AG04450 (cell line): ENCODE measurements around the gene PRSS27. TPM values are rescaled to one million over a fixed set of nuclear protein-coding genes. Genes with fewer than 3 reads are reported as not detected.
A peak's percentile ranks its signal among the peaks of the same experiment; 100 is the strongest.

Experiments
- CTCF ChIA-PET: fragments of 300-600, 350-600 bp; formaldehyde crosslinking; extraction: SDS; loops from one replicate; lab custom pipeline; 2022; ENCODE audit warnings: antibody characterized with exemption, inconsistent platforms; lab: Charles Lee
- POLR2A ChIA-PET: fragments of 350-600 bp; formaldehyde crosslinking; extraction: SDS; loops from one replicate; lab custom pipeline; 2021; ENCODE audit warnings: antibody characterized with exemption, inconsistent platforms; lab: Yijun Ruan, JAX
- DNase-seq: peaks from one replicate; pipeline ENCODE4 v3.0.0-alpha.2; 2011; ENCODE audit warnings: low read depth, low spot score
- H3K27ac ChIP-seq: one replicate; pipeline ENCODE4 v1.5.1; 2012; ENCODE audit warnings: low read depth, low read length, control low read depth
- H3K27me3 ChIP-seq: one replicate; pipeline ENCODE4 v1.6.0; 2012; ENCODE audit warnings: low read length; ENCODE audit not compliant: control insufficient read depth, insufficient read depth
- H3K4me3 ChIP-seq: 2 replicates; pipeline ENCODE4 v1.5.1; 2011; ENCODE audit warnings: mild to moderate bottlenecking, low read depth, low read length, control low read depth
- H3K9me3 ChIP-seq: 2 replicates; pipeline ENCODE4 v1.5.1; 2012; ENCODE audit warnings: low read length; ENCODE audit not compliant: control insufficient read depth, insufficient read depth
- polyA plus RNA-seq: library from polyadenylated mRNA; depleted of rRNA; stranded (reverse); fragments of >200 nt; gene quantifications from 2 replicates; pipeline ENCODE4 v1.2.3, GENCODE V29; 2011
- TF ChIP-seq, protein P1 (sequence below): IDR thresholded peaks from 2 replicates; pipeline ENCODE4 v1.5.1; 2011; ENCODE audit warnings: low read depth, low read length, control low read depth, inconsistent platforms

PRSS27 gene
- polyA plus RNA-seq, 1 experiment, result 0.32 TPM

DNA sequence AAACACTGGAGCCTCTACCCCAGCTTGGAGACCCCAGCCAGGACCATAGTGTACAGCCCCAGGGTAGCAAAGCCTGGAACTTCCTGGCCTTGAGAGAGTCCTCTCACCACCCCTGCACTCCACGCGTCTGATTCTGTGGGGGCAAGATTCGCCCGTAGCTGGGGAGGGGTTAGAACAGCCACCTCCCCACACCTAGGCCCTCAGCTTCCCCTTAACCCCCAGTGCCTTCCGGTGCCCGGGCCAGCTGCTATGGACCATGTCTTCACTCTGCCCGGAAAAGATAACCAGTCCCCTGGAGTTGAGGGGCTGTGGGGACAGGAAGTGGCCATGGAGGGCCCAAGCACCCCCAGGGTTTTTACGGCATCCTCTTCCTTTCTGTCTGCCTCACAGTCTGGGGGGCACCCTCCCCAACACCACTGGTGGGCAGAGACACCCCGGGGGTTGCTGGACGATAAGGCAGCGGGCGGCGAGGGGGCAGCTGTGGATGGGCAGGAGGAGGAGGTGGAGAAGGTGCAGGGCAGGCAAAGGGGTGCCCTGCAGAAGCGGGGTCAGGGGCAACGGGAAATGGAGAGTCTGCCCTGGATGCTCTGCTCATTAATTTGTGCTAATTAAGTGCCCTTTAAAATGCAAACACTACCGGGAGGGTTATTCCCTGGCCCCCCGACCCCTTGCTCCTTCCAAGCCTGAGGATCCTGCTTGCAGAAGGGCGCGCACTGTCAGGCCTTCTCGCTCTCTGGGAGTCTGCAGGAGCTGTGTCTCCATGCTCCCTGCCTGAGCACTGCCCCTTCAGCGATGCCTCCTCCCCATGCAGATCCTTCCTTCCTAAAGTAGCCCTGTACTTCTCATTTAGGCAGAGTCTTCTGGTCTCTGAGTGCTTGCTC, 2.4 kb downstream of the PRSS27 start:
- no peak overlapping the region for H3K4me3 ChIP-seq
- DNase-seq, result no peak
- H3K27ac ChIP-seq, result no peak overlapping the region
- ChIA-PET CTCF (no interaction called here), POLR2A (interaction anchor here (1.1 kb wide), 1 partner anchor 35 kb away, joined by 4 read pairs; the partner anchor contains the start of gene KCTD5)
- no peaks in the 10 kb centered on the region for H3K27me3 ChIP-seq
- TF ChIP-seq, protein P1, sequence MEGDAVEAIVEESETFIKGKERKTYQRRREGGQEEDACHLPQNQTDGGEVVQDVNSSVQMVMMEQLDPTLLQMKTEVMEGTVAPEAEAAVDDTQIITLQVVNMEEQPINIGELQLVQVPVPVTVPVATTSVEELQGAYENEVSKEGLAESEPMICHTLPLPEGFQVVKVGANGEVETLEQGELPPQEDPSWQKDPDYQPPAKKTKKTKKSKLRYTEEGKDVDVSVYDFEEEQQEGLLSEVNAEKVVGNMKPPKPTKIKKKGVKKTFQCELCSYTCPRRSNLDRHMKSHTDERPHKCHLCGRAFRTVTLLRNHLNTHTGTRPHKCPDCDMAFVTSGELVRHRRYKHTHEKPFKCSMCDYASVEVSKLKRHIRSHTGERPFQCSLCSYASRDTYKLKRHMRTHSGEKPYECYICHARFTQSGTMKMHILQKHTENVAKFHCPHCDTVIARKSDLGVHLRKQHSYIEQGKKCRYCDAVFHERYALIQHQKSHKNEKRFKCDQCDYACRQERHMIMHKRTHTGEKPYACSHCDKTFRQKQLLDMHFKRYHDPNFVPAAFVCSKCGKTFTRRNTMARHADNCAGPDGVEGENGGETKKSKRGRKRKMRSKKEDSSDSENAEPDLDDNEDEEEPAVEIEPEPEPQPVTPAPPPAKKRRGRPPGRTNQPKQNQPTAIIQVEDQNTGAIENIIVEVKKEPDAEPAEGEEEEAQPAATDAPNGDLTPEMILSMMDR, result no peak
- H3K9me3 ChIP-seq, result no peaks in the 10 kb centered on the region; the same call in 1 of the 2 replicates

GRCh38 chr16:2716948-2717347, 3.1 kb downstream of the PRSS27 start:
- H3K4me3 ChIP-seq, result no peak overlapping the region

DNA sequence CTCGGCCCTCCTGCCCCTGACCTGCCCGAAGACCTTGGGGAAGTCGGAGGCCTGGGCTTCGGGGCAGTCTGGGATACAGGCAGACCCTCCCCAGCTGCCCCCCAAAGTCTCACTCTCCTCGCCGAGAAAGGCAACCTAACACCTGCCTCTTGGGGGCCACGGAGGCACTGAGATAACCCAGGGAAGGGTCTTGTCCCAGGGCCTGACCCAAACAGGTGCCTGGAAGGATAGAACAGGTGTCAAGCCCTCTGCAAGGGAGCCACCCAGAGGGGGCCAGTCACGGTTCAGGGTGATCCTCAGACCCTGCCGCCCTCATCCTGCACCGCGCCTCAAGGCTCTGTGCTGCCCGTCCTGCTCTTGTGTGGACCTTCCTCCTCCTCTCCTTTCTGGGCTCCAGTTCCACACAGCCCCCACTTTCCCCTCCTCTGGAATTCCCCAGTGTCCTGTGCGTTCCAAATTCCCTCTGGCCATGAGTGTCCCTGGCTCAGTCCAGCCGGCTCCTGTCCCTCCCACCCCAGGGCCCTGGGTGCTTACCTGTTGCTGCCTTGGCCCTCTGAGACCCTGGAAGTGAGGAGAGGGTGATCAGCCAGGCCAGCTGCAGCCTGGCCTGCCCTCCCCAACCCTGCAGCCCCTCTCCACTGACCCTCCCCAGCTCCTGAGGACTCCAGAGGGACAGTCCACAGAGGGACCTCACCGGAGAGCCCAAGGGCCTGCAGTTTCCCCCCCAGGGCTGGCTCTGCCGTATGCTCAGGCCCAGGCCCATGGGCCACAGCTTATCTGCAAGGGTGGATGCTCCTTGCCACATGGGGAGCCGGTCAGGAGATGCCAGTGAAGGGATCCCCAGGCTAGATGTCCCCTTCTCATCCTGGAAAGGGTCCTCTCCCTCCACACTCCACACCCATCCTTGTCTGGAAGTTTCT, 3.8 kb downstream of the PRSS27 start:
- Histone ChIP-seq H3K27me3 (no peaks in the 10 kb centered on the region), H3K4me3 (no peak overlapping the region), H3K27ac (no peak overlapping the region), H3K9me3 (no peaks in the 10 kb centered on the region; the same call in 1 of the 2 replicates)
- DNase-seq, result no peak
- ChIA-PET CTCF (no interaction called here), POLR2A (interaction anchor here (1.1 kb wide), 1 partner anchor 34 kb away, joined by 4 read pairs; the partner anchor contains the start of gene KCTD5)
- TF ChIP-seq, protein P1, result no peak

More at GRCh38 chr16:2716948-2717347, 3.1 kb downstream of the PRSS27 start:
- no peak for DNase-seq
- Histone ChIP-seq H3K27ac (no peak overlapping the region), H3K9me3 (no peaks in the 10 kb centered on the region; the same call in 1 of the 2 replicates), H3K27me3 (no peaks in the 10 kb centered on the region)
- POLR2A ChIA-PET, result interaction anchor here (1.1 kb wide), 1 partner anchor 35 kb away, joined by 4 read pairs; the partner anchor contains the start of gene KCTD5
- CTCF ChIA-PET, result no interaction called here
- TF ChIP-seq, protein P1, result no peak

DNA sequence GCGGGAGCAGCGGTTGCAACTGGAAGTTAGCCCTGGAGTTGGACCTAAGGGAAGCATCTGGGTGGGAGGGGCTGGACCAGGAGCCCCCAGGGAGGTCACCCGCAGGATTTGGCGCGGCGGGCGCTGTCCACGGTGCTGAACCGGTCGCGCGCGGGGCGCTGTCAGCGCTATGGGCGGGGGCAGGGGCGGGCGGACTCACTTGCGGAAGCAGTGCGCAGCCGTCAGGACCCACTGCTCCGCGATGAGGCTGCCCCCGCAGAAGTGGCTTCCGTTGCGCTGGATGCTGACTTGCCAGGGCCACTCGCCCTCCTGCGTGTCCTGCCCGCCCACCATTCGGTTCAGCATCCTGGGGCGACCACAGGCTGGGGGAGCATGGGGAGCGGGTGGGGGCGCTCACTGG, 4.5 kb downstream of the PRSS27 start:
- Histone ChIP-seq H3K27me3 (no peaks in the 10 kb centered on the region), H3K4me3 (peak overlapping the region; percentile 31), H3K9me3 (no peaks in the 10 kb centered on the region; the same call in 1 of the 2 replicates), H3K27ac (no peak overlapping the region)
- DNase-seq, result no peak
- ChIA-PET POLR2A (no interaction called here), CTCF (no interaction called here)
- TF ChIP-seq, protein P1, result no peak
